Frontal cortex (tissue), 4 donors: ENCODE results near the gene DYNC2I2. TPM values are rescaled to one million over a fixed set of nuclear protein-coding genes. Genes with fewer than 3 reads are reported as not detected.
"Not testable (repeated sequence)": the region's sequence is repeated elsewhere in the genome, so short reads cannot be mapped to it uniquely, and the experiment has no call there.

Source experiments
- DNase-seq, 2 donors: peaks; one replicate each; pipeline ENCODE4 v3.0.0; 2012; ENCODE audit warnings: low spot score in 2 of 2
- FAIRE-seq: peaks from 2 replicates; lab custom pipeline; 2012; peaks lifted over from hg19 to GRCh38; lab: Jason Lieb, UNC
- total RNA-seq: library from RNA; depleted of rRNA; stranded (reverse); fragments of >200 nt; gene quantifications from one replicate; pipeline ENCODE4 v1.2.3, GENCODE V29; 2014
- donor health status: control.
- donor health status: control.
- donor health status: control.

Gene DYNC2I2
- total RNA-seq, 1 donor from 2014 or later: 31.4 TPM

DNA sequence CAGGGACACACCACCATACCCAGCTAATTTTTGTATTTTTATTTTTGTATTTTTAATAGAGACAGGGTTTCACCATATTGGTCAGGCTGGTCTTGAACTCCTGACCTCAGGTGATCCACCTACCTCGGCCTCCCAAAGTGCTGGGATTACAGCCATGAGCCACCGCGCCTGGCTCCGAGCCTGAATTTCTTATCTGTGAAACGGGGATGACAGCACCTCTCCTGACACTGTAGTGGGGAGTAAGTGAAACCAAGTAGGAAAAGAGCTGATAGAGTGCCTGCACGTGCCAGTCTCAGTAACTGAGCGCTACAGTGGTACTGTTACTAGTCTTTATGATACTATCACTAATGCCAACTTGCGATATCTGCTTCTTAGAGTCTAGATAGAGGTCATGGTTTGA is 71.5 kb downstream of the DYNC2I2 start:
- FAIRE-seq: not testable (repeated sequence)

More for the DNA sequence above, 71.5 kb downstream of the DYNC2I2 start:
- DNase-seq: not testable (repeated sequence)

Other genes with a start within 250 kb of the DYNC2I2 start
- 10.2 TPM for gene CERCAM, start 236.0 kb downstream of the DYNC2I2 start, total RNA-seq
- gene ODF2, start 200.8 kb downstream of the DYNC2I2 start, total RNA-seq: 17.1 TPM
- 21.6 TPM for gene GLE1, start 152.1 kb downstream of the DYNC2I2 start, total RNA-seq
- 810 TPM for gene SPTAN1, start 104.3 kb downstream of the DYNC2I2 start, total RNA-seq
- gene SET, start 32.4 kb upstream of the DYNC2I2 start, total RNA-seq: 846 TPM
- gene PKN3, start 45.7 kb upstream of the DYNC2I2 start, total RNA-seq: 0.41 TPM
- 1.2 TPM for gene ZDHHC12, start 67.3 kb upstream of the DYNC2I2 start, total RNA-seq
- 20.4 TPM for gene ZER1, start 115.1 kb upstream of the DYNC2I2 start, total RNA-seq
- 6.5 TPM for gene TBC1D13, start 130.4 kb upstream of the DYNC2I2 start, total RNA-seq
- gene ENDOG, start 161.7 kb upstream of the DYNC2I2 start, total RNA-seq: 21.6 TPM
- 10.2 TPM for gene SPOUT1, start 172.9 kb upstream of the DYNC2I2 start, total RNA-seq
- 9.8 TPM for gene KYAT1, start 225.1 kb upstream of the DYNC2I2 start, total RNA-seq
- 19.6 TPM for gene LRRC8A, start 225.3 kb upstream of the DYNC2I2 start, total RNA-seq